ENCODE measurements around the gene CD59.
A peak's percentile ranks its signal among the peaks of the same experiment; 100 is the strongest.

Gene CD59

GRCh38 chr11:33736148-33736812 lies at the start of gene CD59:
Gene CD59, minus strand, starts transcription at chr11:33736423. Its CDS starts 13,978 bp downstream, at chr11:33722445.
- DNase-seq, result peak; percentile 88

DNA sequence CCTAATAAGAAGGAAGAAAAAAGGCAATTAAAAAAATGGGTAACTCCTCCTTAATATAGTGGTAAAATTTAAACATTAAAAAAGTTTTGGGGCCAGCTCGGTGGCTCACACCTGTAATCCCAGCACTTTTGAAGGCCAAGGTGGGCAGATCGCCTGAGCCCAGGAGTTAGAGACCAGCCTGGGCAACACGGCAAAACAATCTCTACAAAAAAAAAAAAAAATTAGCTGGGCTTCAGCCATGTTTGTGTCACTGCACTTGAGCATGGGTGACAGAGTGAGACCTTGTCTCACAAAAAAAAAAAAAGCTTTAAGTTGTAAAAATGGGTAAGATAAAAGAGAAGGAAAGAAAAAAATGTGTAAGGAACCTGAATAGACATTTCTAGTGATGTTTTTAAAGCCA lies 49.4 kb upstream of the CD59 start:
- DNase-seq, result no peak

- peak; percentile 78 for DNase-seq
Measured at GRCh38 chr11:33779849-33780528, 43.8 kb upstream of the CD59 start.

GRCh38 chr11:33778675-33779074 lies 42.5 kb upstream of the CD59 start:
- DNase-seq, result peak; percentile 91

- no peak for DNase-seq
Measured at GRCh38 chr11:33777906-33778305, 41.7 kb upstream of the CD59 start.

DNA sequence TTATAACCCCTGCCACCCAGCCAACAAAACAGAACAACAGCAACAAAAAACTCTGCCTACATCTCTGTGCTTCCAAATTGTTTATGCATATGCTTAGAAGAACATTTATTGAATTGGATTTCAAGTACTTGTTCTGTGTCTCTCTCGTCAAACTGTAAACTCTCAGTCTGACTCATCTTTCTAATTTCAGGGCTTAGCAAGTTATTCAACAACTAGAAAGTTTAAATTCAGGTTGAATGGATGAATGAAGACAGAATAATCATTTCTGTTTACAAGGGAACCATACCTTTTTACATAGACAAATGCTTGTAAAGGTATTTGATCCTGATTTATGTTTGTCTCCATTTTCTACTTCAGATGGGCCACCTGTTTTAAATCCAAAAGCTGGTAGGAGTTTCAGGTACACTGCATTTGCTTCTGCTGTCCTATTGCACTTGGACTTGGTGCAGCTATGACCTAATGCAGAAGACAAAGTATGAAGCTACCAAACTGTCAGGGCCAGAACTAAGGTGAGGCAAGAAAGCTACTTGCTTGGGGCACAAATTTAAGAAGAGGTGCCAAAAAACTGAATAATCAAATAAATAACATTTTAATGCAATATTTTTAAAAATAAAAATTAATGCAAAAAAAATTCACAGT lies 39.7 kb upstream of the CD59 start:
- DNase-seq, result no peak

DNA sequence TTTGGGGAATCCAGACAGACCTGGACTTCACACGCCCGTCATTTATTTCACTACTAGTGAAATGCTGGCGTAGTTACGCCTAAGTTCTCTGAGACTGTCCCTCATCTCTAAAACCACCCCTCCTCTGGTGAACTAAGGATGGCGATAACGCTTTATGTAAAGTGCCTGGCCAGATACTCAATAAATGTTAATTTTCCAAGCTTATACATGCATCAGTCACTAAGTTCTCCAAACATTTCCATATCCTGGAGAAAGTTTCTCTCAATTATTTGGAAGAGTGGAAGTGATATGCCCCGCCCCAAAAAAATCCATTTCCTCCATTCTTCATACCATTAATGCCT lies 39.2 kb upstream of the CD59 start:
- DNase-seq, result no peak

- no peak for DNase-seq
Measured at GRCh38 chr11:33774736-33775466, 38.7 kb upstream of the CD59 start.

GRCh38 chr11:33773987-33774735 lies 37.9 kb upstream of the CD59 start, which contains the start of gene FBXO3:
Gene FBXO3, minus strand, starts transcription at chr11:33774520. Its CDS starts 23 bp downstream, at chr11:33774497.
- peak; percentile 87 for DNase-seq

- no peak for DNase-seq
Measured at GRCh38 chr11:33773404-33773986, 37.3 kb upstream of the CD59 start.

DNA sequence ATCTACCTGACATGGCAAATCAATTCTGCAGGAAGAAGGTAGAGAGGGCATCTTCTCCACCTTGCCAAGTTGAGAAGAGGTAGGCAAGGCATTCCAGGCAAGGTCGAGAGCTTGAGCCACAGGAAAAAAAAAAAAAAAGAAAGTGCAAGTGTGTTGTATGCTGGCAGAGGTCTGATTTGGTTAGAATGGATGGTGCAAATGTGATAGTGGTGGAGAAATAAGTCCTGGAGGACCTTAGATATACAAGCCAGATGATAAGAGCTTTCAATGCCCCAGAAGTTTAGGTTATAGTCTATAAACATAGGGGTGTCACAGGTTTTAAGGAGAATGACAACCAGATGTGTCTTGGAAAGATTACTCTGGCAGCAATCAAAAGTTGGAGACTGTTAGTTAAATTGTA lies 36.6 kb upstream of the CD59 start:
- no peak for DNase-seq

DNA sequence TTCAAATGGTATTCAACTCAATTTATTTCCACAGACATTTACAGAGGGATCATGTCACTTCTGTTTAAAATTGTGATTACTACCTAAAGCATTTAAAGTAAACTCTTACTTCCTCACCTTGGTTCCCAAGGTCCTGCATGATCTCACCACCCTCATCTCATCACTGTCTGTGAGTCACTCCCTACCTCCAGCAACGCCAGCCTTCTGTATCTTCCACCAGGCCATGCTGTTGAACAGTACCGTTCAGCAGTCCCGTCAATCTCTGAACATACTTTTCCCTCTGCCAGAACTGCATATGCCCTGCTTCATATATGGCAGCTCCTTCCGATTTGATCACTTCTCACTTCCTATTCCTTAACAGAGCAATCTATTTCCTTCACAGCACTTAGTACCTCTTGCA lies 36.1 kb upstream of the CD59 start:
- DNase-seq, result no peak

- no peak for DNase-seq
Measured at GRCh38 chr11:33770236-33770635, 34.0 kb upstream of the CD59 start.

DNA sequence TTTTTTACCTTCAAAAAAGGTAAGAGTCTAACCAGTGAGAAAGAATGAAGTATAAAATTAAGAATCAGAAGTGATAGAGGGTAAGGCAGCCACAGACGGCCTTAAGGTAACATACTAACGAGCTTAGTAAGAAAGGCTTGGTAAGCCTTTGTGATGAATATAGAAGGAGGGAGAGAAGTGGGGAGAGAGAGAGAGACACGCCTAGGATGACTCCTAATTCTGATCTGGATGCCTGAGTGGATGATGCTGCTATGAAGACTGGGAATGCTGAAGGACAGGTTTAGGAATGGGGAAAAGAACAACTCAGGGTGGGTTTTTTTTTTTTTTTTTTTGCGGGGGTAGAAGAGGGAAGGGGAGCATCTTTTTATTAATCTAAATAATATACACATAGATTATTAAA lies 33.3 kb upstream of the CD59 start:
- DNase-seq, result no peak

GRCh38 chr11:33767624-33768023 lies 31.4 kb upstream of the CD59 start:
- DNase-seq, result no peak

DNA sequence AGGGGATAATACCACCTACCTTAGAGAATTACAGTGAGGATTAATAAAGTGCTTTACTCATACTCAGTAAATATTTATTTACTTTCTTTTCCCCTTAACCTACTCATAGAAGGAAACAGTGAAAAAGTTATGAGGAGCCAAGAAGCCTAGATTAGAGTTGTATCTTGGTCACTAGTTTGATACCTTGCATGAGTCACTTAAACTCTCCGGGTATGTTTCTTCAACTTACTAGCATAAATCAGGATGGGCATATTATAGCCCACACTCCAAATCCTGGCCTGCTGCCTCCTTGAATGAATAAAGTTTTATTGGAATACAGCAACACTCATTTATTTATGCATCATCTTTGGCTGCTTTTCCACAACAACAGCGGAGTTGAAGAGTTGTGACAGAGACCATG lies 29.9 kb upstream of the CD59 start:
- DNase-seq, result no peak

DNA sequence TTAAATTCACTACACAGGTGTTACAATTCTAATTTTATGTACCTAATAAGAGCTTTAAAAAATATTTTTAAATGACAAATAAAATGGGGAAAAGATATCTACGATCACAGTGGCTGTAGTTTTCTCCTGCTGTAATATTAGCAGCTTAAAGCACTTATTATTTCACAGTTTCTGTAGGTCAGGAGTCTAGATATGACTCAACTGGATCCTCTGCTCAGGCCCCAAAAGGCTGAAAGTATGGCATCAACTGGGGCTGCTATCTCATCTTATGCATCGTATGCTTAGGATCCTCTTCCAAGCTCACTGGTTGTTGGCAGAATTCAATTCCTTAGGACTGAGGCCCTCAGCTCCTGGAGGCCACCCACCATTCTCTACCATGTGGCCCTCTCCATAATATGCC lies 25.2 kb upstream of the CD59 start:
- no peak for DNase-seq

DNA sequence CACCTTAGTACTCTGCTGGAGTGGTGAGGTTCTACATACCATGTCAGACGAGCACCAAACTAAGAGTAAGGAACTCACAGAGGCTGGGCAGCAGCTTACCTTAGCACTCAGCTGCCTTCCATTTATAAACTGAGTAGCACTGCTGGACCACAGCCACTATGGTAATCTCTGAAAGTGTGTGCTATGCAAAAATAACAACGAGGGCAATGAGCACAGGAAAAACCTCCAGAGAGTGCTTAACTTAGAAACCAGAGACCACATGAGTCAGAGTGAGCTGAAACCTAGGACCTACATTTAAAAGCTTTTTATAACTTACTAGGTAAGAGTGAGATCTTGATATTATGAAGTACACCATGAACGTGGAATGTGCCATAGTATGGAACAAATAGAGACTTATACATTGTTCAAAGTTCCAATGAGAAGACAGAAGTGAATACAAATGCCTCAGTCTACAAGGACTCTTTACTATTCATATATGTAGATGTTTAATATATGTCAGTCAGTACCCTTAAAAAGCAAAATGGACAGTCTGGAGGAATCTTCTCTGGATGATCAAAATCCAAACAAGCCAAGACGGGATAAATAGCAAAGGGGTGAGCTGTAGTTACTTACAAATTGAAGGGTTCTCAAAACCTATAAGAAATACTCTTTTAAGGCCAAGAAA lies 17.2 kb upstream of the CD59 start:
- peak; percentile 64 for DNase-seq

GRCh38 chr11:33751878-33752277 lies 15.7 kb upstream of the CD59 start:
- DNase-seq, result no peak

DNA sequence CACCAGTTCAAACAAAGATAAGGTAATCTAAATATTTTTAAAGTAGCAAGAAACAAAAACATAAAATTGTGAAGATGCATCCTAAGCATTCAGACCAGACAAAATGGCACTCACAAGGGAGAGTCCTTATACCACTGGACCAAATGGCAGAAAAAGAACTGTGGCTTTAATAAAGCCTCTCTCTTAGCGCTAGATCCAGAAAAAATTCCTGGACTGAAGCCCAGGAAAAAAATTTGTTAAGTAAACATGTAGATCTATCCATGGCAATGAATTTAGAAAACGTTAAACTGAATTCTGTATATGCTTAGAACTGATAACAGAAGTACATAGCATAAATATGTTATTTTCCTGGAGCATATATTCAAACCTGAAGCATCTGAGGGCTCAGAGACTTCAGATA lies 11.8 kb upstream of the CD59 start:
- DNase-seq, result peak; percentile 53

DNA sequence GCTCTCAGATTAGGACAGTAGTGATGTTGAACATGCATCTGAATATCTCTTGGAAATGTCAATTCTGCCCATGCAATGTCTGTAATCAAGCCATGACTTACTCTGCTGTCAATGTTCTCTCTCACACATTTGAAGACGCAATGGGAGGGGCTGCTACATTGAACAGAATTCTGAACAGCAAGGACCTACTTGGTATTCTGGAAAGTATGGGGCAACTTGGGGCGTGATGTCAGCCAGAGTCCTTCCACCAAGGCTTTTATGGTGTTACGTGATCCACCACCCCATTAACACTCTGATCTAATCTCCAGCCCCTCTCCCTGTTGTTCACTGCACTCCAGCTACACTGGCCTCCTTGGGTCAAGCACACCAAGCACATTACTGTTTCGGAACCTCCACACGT lies 7.1 kb upstream of the CD59 start:
- DNase-seq, result no peak

All from fibroblast of skin of right quadriceps (primary cell).